Umbilical cord (tissue), 2 donors: ENCODE measurements around the gene CELA2B. TPM values are rescaled to one million over a fixed set of nuclear protein-coding genes. Genes with fewer than 3 reads are reported as not detected.

ENCODE experiments used
- DNase-seq: peaks from one replicate; pipeline ENCODE4 v3.0.0-alpha.2; 2015; ENCODE audit warnings: low spot score
- total RNA-seq: library from RNA; depleted of rRNA; stranded (reverse); fragments of >200 nt; gene quantifications from one replicate; pipeline ENCODE4 v1.2.3, GENCODE V29; 2014; ENCODE audit warnings: low replicate concordance; ENCODE audit not compliant: insufficient read depth

Gene CELA2B
- total RNA-seq, 1 donor from 2014 or later: not detected

- no peak for DNase-seq
Observed at GRCh38 chr1:15525050-15526020, 49.4 kb downstream of the CELA2B start.

GRCh38 chr1:15526021-15526489 is 50.2 kb downstream of the CELA2B start:
- no peak for DNase-seq

GRCh38 chr1:15526490-15527339 is 50.8 kb downstream of the CELA2B start, which contains the start of gene DNAJC16:
TSS of gene DNAJC16 (plus strand) at chr1:15526848. CDS start at chr1:15529106, 2,258 bp downstream.
- DNase-seq: peak; percentile 100

- no peak for DNase-seq
Observed at GRCh38 chr1:15531003-15531402, 55.1 kb downstream of the CELA2B start.

- no peak for DNase-seq
Observed at GRCh38 chr1:15531682-15532081, 55.8 kb downstream of the CELA2B start.

GRCh38 chr1:15538771-15539170 is 62.9 kb downstream of the CELA2B start:
- DNase-seq: no peak

GRCh38 chr1:15540186-15540585 is 64.3 kb downstream of the CELA2B start:
- DNase-seq: no peak

Other genes with a start within 250 kb of the CELA2B start
- 7.0 TPM for gene FHAD1, start 228.9 kb upstream of the CELA2B start, total RNA-seq
- gene EFHD2, start 66.2 kb upstream of the CELA2B start, total RNA-seq: 13.0 TPM
- gene CTRC, start 37.7 kb upstream of the CELA2B start, total RNA-seq: 0.96 TPM
- gene CELA2A, start 19.4 kb upstream of the CELA2B start, total RNA-seq: not detected
- 6.7 TPM for gene CASP9, start 48.1 kb downstream of the CELA2B start, total RNA-seq
- gene DNAJC16, start 50.7 kb downstream of the CELA2B start, total RNA-seq: 18.5 TPM
- gene AGMAT, start 108.9 kb downstream of the CELA2B start, total RNA-seq: 1.9 TPM
- gene DDI2, start 141.4 kb downstream of the CELA2B start, total RNA-seq: 16.1 TPM
- 26.0 TPM for gene PLEKHM2, start 208.2 kb downstream of the CELA2B start, total RNA-seq